ENCODE data around the gene ARFGAP1.
"Not testable (repeated sequence)": the region's sequence is repeated elsewhere in the genome, so short reads cannot be mapped to it uniquely, and the experiment has no call there.

ARFGAP1 gene

DNA sequence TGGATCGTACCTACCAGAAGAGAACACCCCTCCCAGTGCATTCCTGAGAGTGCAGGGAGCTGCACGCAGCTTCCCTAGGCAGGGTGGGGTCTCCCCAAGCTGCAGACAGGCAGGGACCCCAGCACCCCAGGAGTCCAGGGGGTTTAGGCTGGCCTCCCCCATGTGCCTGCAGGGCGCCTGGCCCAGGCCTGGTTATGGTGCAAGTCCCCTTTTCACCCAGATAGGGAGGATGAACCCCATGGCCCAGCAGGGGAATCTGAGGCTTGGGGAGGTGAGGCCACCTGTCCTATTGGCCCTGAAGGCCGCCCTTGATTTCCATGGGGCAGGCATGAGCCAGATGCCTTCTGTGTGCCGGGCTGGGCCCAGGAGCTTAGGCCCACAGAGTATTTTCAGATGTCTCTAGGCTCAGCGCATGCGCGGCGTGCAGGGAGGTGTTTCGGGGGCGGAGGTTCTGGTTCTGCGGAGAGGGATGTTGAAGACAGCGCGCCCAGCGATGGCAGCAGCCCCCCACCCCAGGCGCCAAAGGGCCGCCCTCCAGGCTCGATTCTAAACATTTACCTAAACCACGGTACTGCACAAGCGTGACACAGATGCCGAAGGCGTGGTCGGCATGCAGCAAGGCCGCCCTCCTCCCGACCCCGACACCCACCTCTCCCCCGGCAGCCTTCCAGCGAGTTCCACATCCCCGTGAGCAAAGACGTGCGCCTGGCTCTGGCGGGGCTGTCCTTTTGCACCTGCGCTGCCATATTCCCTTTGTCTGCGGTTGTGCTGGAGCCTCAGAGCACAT, 49.7 kb downstream of the ARFGAP1 start:
- no peak for DNase-seq

DNA sequence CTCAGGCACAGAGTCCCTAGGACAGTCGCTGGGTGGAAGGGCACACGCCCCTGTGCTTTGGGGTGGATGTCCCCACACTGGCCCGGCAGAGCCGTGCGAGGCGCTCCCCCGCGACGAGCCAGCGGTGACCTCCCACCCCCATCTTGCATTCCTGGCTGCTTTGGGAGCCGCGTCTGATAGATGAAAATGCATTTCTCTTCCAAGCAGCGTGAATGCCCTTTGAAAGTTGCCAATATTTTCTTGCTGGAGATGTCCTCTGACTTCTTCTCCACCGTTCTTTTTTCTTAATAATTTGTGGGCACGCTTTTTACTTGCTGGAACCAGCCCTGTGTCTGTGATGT, 50.3 kb downstream of the ARFGAP1 start:
- no peak for DNase-seq

DNA sequence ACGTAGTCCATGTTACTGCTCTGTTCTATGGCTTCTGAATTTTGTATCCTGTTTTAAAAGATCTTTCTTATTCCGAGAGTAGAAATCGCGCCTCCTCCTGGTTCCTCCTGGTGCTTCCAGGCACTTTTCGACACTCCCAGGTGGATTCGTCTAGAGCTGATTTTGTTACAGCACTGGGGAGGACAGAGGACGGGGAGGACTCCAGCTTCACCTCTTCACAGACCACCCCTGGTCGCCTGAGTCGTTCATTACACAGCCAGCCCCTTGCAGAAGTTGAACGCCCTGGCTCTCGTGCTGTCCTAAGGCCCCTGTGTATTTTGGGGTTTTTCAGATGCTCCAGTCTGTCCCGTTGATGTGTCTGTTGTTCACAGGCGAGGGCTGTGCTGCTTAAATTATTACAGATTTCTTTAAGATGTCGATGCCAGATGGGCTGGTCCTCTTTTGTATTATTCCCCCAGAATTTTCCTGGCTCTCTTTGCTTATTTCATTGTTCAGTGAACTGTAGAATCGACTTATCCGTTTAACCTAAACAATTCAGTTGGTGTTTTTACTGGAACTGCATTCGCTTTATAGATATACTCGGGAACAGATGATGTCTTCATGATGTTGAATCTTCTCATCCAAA, 50.9 kb downstream of the ARFGAP1 start:
- DNase-seq, result no peak

GRCh38 chr20:63325021-63325471, 52.4 kb downstream of the ARFGAP1 start:
- DNase-seq, result no peak

DNA sequence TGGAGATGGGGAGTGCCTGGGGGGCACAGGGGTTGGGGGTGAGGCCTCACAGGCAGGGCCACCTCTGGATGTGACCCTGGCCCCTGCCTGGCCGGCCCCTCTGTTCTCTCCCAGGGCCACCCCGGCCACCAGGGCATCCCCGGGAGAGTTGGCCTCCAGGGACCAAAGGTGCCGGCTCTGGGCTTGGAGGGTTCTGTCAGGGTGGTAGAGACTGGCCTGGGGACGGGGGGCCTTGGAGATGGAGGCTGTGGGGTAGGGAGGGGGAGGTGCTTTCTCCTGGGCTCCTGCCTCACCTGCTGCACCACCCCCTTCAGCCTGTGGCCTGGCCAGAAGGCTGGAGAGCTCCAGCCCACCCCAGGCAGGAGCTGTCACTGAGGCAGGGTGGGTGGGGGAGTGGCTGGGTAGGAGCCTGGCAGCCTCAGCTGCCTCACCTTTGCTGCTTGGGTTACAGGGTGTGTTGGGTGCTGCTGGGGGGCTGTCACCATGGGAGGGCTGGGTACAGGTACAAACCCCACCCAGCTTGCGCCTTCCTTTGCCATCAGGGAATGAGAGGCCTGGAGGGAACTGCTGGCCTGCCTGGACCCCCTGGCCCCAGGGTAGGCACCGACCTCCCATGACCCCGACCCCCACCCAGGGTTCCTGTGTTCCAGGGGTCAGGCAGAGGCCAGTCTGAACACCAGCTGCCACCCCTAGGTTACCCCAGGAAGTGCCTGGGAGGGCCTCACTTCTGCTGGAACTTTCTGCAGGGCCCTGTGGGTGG, 53.1 kb downstream of the ARFGAP1 start:
- DNase-seq, result no peak

DNA sequence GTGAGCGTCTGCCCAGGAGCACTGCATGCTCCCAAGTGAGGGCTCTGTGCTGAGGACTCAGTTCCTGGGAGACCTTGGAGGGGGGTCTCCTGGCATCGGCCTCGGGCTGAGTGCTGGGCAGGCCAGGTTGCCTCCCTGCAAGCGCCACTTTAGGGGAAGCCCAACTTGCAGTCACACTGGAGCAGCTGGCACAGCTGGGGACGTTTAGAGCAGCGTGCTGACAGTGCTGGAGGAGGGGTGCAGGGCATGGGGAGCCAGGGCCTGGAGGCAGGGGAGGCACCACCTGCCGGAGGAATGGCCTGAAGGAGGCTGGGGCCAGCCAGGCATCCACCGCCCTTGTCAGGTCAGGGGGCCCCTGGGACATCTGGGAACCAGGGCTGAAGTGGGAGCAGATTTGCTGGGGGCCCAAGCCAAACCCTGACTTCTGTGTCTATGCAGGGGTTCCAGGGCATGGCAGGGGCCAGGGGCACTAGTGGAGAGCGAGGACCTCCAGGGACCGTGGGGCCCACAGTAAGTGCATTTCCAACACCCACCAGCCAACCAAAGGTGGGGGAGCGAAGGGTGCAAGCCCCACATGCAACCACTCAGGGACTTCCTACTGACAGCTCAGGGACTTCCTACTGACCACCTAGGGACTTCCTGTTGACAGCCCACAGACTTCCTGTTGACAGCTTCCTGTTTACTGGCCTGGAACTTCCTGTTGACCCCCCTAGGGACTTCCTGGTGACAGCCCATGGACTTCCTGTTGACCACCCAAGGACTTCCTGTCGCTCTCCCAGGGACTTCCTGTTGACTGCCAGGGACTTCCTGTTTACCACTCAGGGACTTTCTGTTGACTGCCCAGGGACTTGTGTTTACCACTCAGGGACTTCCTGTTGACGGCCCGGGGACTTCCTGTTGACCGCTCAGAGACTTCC, 54.0 kb downstream of the ARFGAP1 start:
- no peak for DNase-seq

- no peak for DNase-seq
Measured at GRCh38 chr20:63327231-63327745, 54.7 kb downstream of the ARFGAP1 start.

DNA sequence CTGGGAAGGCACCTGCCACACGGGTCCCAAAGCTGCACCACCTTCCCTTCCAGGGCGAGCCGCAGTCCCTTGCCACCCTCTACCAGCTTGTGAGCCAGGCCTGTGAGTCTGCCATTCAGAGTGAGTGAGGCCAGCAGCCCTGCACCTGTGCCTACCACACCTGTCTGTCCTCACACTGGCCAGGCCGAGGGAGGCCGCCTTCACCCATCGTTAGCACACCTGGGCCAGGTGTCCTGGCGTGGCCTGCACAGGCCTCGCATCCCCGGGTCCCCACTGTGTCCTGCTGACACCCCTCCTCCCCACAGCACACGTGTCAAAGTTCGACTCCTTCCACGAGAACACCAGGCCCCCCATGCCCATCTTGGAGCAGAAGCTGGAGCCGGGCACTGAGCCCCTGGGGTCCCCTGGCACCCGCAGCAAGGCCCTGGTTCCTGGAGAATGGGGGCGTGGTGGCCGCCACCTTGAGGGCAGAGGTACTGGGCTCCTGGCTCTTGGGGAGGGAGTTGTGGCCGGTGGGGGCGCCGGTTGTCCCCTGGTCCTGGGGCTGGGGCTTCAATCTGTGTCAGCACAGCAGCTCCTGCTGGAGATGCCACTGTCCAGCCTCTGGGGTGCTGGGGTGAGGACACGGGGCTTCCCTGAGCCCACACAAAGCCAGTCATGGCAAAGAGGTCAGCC, 55.5 kb downstream of the ARFGAP1 start:
- DNase-seq, result no peak

GRCh38 chr20:63328718-63329275, 56.2 kb downstream of the ARFGAP1 start:
- no peak for DNase-seq

- no peak for DNase-seq
Measured at GRCh38 chr20:63329331-63330083, 56.9 kb downstream of the ARFGAP1 start.

DNA sequence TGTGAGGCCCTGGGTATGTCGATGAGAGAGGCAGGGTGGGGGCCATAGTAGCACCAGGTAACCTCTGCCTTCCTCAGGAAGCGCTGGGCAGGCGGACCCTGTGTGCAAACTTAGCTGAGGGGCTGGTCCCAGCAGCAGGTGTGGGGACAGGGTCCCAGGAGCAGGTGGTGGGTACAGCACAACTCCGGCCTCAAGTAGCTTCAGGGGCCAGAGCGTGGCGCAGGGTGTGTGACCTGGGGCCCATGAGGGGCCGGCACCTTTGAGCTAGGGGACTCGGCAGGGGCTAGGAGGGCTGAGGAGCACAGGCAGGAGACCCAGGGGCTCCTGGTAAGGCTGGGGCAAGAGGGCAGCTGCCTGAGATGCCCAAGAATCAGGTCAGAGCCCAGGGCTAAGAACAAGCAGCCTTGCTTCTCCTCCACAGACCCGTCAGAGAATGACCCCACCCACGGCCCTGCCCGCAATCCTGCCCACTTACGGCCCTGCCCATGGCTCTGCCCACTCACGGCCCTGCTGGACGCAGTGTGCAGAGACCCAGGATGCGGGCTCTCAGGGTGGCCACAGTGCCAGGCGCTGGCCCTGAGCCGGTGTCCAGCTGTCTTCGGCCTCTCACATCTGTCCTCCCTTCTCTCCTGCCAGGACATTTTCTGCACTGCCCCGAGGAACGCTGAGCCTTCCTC, 57.6 kb downstream of the ARFGAP1 start:
- DNase-seq, result no peak

DNA sequence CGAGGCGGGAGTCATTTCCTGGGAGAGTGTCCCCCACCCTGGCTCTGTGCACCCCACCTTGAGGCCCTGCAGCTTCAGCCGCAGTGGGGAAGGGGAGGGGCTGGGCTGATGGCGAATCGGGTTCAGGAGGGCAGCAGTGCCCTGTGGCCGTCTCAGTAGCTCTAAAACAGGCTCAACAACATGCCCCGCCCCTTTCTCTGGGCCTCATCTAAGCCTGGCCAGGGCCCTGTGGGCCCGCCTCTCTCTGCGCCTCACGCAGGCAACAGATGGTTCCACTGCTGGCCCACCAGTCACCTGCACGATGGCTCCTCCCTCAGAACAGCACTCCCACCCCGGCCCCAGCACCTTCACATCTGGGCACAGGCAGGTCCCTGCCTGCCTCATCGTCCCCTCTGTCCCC, 58.3 kb downstream of the ARFGAP1 start:
- no peak for DNase-seq

GRCh38 chr20:63331741-63332400, 59.3 kb downstream of the ARFGAP1 start:
- no peak for DNase-seq

DNA sequence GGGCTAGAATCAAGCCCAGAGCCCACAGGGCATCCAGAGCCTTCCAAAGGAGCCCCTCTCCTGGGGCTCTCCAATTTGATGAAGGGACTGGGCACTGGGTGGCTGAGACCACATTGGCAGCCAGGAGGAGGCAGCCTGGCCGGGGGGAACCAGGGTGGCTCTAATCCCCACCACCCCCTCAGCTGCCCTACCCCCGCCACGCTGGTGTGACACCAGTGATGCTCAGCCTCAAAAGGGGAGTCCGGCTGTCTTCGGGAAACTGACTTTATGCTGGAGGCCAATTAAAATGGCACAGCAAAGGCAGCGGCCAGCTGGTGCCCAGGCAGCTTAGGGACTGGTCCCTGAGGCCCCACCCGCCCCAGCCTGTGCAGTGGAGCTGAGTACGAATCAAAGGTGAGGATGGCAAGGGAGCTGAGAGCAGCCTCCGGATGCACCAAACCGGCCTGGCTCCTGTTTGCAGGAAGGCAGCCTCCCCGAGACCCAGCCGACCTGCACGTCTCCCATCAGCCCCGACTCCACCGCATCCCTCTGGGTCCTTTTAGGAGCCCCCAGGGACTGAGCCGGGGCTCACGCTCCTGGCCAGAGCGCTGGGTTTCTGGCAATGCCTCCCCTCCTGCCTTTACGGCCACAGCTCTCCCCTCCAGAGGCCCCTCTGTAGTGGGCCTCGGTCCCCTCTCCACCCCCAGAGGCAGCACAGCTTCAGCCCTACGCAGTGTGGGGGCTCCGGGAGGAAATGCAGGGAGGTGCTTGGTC, 60.1 kb downstream of the ARFGAP1 start:
- no peak for DNase-seq

GRCh38 chr20:63333241-63333836, 60.7 kb downstream of the ARFGAP1 start:
- no peak for DNase-seq

- DNase-seq, result no peak
Measured at GRCh38 chr20:63334356-63334755, 61.7 kb downstream of the ARFGAP1 start.

DNA sequence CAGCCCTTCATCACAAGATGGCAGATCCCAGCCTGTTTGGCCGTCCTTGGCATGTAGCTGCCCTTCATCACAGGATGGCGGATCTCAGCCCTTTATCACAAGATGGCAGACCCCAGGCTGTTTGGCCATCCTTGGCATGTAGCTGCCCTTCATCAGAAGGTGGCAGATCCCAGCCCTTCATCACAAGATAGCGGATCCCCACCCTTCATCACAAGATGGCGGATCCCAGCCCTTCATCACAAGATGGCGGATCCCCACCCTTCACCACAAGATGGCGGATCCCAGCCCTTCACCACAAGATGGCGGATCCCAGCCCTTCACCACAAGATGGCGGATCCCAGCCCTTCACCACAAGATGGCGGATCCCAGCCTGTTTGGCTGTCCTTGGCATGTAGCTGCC, 62.4 kb downstream of the ARFGAP1 start:
- not testable (repeated sequence) for DNase-seq

GRCh38 chr20:63335711-63336110, 63.1 kb downstream of the ARFGAP1 start:
- DNase-seq, result no peak

All from femur (tissue), 1 donor.